SU-DHL-6 (cell line): ENCODE results near the gene SLC25A34.

Source experiments
- CTCF ChIP-seq: fragments of 200-600 bp; sonication (generic); IDR thresholded peaks from one replicate; pipeline ENCODE4 v1.5.1; 2017; ENCODE audit warnings: antibody characterized with exemption, mild to moderate bottlenecking, low read length, moderate library complexity; ENCODE audit not compliant: insufficient read depth, poor library complexity, severe bottlenecking
- EZH2phosphoT487 ChIP-seq: fragments of 200-600 bp; sonication (generic), shearing (Covaris generic); conservative IDR thresholded peaks from 2 replicates; pipeline ENCODE4 v1.6.1; 2018; ENCODE audit warnings: mild to moderate bottlenecking, antibody characterized with exemption, low read length, moderate library complexity, mixed read lengths

DNA sequence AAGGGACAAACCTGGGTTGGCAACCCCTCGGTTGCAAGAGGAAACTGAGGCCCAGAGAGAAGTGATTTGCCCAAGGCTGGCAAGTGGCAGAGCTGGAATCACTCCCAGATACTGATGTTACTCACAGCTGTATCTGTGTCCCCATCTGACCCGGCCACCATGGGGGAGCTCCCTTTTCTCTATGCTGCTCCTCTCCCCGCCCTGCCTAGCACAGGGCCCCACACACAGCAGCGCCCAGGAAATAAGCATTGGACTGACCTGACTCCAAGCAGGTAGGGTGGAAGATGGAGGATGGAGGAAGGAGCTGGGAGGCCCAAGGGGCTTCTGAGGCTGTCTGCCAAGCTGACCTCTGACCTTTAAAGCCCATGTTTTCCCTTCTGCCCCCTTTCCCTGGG lies 19.6 kb downstream of the SLC25A34 start:
- TF ChIP-seq CTCF (no peak), EZH2phosphoT487 (no peak)
